Mesenchymal stem cell (in vitro differentiated cells and primary cell): ENCODE results near the gene PAOX.
"Not testable (repeated sequence)": the region's sequence is repeated elsewhere in the genome, so short reads cannot be mapped to it uniquely, and the experiment has no call there.

Experiments used
- DNase-seq: peaks from one replicate; pipeline ENCODE4 v3.0.0-alpha.2; 2013
- H2AFZ ChIP-seq: one replicate; pipeline ENCODE4 v1.6.1; 2013; ENCODE audit warnings: low read depth, mild to moderate bottlenecking, control low read depth, inconsistent platforms, low read length, moderate library complexity
- H2AK5ac ChIP-seq: 2 replicates; pipeline ENCODE4 v1.6.1; 2013; ENCODE audit warnings: low read length, moderate library complexity, mild to moderate bottlenecking, inconsistent platforms; ENCODE audit not compliant: severe bottlenecking
- H2BK120ac ChIP-seq: one replicate; pipeline ENCODE4 v1.6.1; 2013; ENCODE audit warnings: low read depth, mild to moderate bottlenecking, inconsistent platforms, low read length, moderate library complexity
- H2BK12ac ChIP-seq, 2 experiments: one replicate each; pipeline ENCODE4 v1.6.1; 2013; ENCODE audit warnings: inconsistent platforms in 2 of 2, low read length in 2 of 2, mild to moderate bottlenecking in 2 of 2, moderate library complexity in 2 of 2, control low read depth in 1 of 2
- H2BK15ac ChIP-seq: one replicate; pipeline ENCODE4 v1.6.1; 2013; ENCODE audit warnings: mild to moderate bottlenecking, low read depth, inconsistent platforms; ENCODE audit not compliant: poor library complexity, severe bottlenecking
- H2BK5ac ChIP-seq: 2 replicates; pipeline ENCODE4 v1.6.1; 2013; ENCODE audit warnings: low read depth, mild to moderate bottlenecking, low read length, control low read depth, inconsistent platforms; ENCODE audit not compliant: poor library complexity, severe bottlenecking
- H3K14ac ChIP-seq, 2 experiments: one replicate each; pipeline ENCODE4 v1.6.1; 2013; ENCODE audit warnings: inconsistent platforms in 2 of 2, low read length in 2 of 2, control low read depth in 1 of 2, mild to moderate bottlenecking in 1 of 2, moderate library complexity in 1 of 2
- H3K18ac ChIP-seq, 2 experiments: one replicate each; pipeline ENCODE4 v1.6.1; 2013; ENCODE audit warnings: inconsistent platforms in 2 of 2, low read length in 2 of 2, control low read depth in 1 of 2, low read depth in 1 of 2, mild to moderate bottlenecking in 1 of 2
- H3K23ac ChIP-seq, 2 experiments: one replicate each; pipeline ENCODE4 v1.6.1; 2013; ENCODE audit warnings: inconsistent platforms in 2 of 2, low read length in 2 of 2, mild to moderate bottlenecking in 2 of 2, moderate library complexity in 2 of 2, control low read depth in 1 of 2
- H3K27ac ChIP-seq: 2 replicates; pipeline ENCODE4 v1.5.1; 2013; ENCODE audit warnings: mild to moderate bottlenecking, moderate library complexity, low read length, control low read depth, inconsistent platforms; ENCODE audit not compliant: poor library complexity, severe bottlenecking
- H3K27me3 ChIP-seq, 2 experiments: 2 replicates each; pipeline versions ENCODE4 v1.6.1 to v1.7.0; 2013; ENCODE audit warnings: low read length in 2 of 2, mild to moderate bottlenecking in 2 of 2, moderate library complexity in 2 of 2, control low read depth in 1 of 2, inconsistent platforms in 1 of 2; ENCODE audit not compliant: control insufficient read depth in 1 of 2, insufficient read depth in 1 of 2
- H3K36me3 ChIP-seq, 2 experiments: 2 replicates each; pipeline versions ENCODE4 v1.6.1 to v1.7.0; 2013; ENCODE audit warnings: low read length in 2 of 2, control low read depth in 1 of 2, inconsistent platforms in 1 of 2, low read depth in 1 of 2, mild to moderate bottlenecking in 1 of 2; ENCODE audit not compliant: insufficient read depth in 2 of 2, control insufficient read depth in 1 of 2
- H3K4ac ChIP-seq, 2 experiments: one replicate each; pipeline ENCODE4 v1.6.1; 2013; ENCODE audit warnings: inconsistent platforms in 2 of 2, low read length in 2 of 2, mild to moderate bottlenecking in 2 of 2, moderate library complexity in 2 of 2, control low read depth in 1 of 2, low read depth in 1 of 2
- H3K4me1 ChIP-seq: 2 replicates; pipeline ENCODE4 v1.6.1; 2013; ENCODE audit warnings: low read depth, low read length, control low read depth; ENCODE audit not compliant: control insufficient read depth, insufficient read depth
- H3K4me2 ChIP-seq: 2 replicates; pipeline ENCODE4 v1.6.1; 2013; ENCODE audit warnings: low read length, mild to moderate bottlenecking, inconsistent platforms; ENCODE audit not compliant: poor library complexity, severe bottlenecking
- H3K4me3 ChIP-seq, 2 experiments: 2 replicates each; pipeline versions ENCODE4 v1.5.1 to v1.7.0; 2013; ENCODE audit warnings: low read length in 2 of 2, mild to moderate bottlenecking in 2 of 2, control low read depth in 1 of 2, low read depth in 1 of 2; ENCODE audit not compliant: insufficient read depth in 1 of 2
- H3K79me1 ChIP-seq: replicated peaks from 2 replicates; pipeline ENCODE4 v1.6.1; 2013; ENCODE audit warnings: mild to moderate bottlenecking, control low read depth, low read length, inconsistent platforms; ENCODE audit not compliant: poor library complexity, severe bottlenecking
- H3K9ac ChIP-seq: 2 replicates; pipeline ENCODE4 v1.7.0; 2013; ENCODE audit warnings: mild to moderate bottlenecking, low read length, moderate library complexity
- H3K9me3 ChIP-seq: 2 replicates; pipeline ENCODE4 v1.7.0; 2013; ENCODE audit warnings: mild to moderate bottlenecking, low read length; ENCODE audit not compliant: control insufficient read depth
- H4K8ac ChIP-seq: one replicate; pipeline ENCODE4 v1.6.1; 2013; ENCODE audit warnings: inconsistent platforms, mild to moderate bottlenecking, low read length, moderate library complexity
- H4K91ac ChIP-seq: one replicate; pipeline ENCODE4 v1.6.1; 2013; ENCODE audit warnings: mild to moderate bottlenecking, low read length, inconsistent platforms
- WGBS: methylation state at CpG from one replicate; pipeline ENCODE4 v1.1.7; 2013; ENCODE audit warnings: mixed read lengths; 5-methylcytosine and 5-hydroxymethylcytosine counted together

The PAOX gene

GRCh38 chr10:133422807-133423771, 44.0 kb downstream of the PAOX start:
- Histone ChIP-seq H3K27ac (no peak overlapping the region), H3K4ac (no peak overlapping the region), H3K27me3 (peaks cover 0 to 4% of the 10 kb centered on the region in 2 experiments), H3K4me2 (peak overlapping the region; percentile 27), H3K23ac (no peak overlapping the region), H2AK5ac (no peak overlapping the region), H3K9me3 (no peaks in the 10 kb centered on the region), H2BK15ac (no peak overlapping the region), H3K36me3 (peaks cover 32 to 48% of the 10 kb centered on the region in 2 experiments), H3K79me1 (peaks cover 25% of the 10 kb centered on the region), H2BK5ac (no peak overlapping the region), H3K18ac (no peak overlapping the region), H4K8ac (no peak overlapping the region), H4K91ac (no peak overlapping the region), H2BK12ac (no peak overlapping the region), H3K14ac (no peak overlapping the region), H3K4me3 (no peak overlapping the region), H3K9ac (no peak overlapping the region), H2AFZ (no peak overlapping the region), H2BK120ac (no peak overlapping the region), H3K4me1 (peaks cover 20% of the 10 kb centered on the region)
- 29% methylated on average over 78 of the region's 88 CpGs for WGBS
- DNase-seq, result no peak

- not testable (repeated sequence) for H3K14ac ChIP-seq, H3K4me3 ChIP-seq, H2AK5ac ChIP-seq, H2BK120ac ChIP-seq, DNase-seq, H3K4ac ChIP-seq, H4K91ac ChIP-seq, H3K27me3 ChIP-seq, H2BK12ac ChIP-seq, H4K8ac ChIP-seq, H3K18ac ChIP-seq, H2AFZ ChIP-seq, H3K4me2 ChIP-seq, H2BK15ac ChIP-seq, H3K23ac ChIP-seq, H3K27ac ChIP-seq, H2BK5ac ChIP-seq, H3K9me3 ChIP-seq, H3K9ac ChIP-seq
- Histone ChIP-seq H3K36me3 (peaks cover 24 to 38% of the 10 kb centered on the region in 2 experiments), H3K4me1 (peaks cover 20% of the 10 kb centered on the region), H3K79me1 (peaks cover 16% of the 10 kb centered on the region)
- no CpG with 5 or more reads among the region's 46 CpGs for WGBS
Measured at GRCh38 chr10:133424102-133424501, 45.0 kb downstream of the PAOX start.

DNA sequence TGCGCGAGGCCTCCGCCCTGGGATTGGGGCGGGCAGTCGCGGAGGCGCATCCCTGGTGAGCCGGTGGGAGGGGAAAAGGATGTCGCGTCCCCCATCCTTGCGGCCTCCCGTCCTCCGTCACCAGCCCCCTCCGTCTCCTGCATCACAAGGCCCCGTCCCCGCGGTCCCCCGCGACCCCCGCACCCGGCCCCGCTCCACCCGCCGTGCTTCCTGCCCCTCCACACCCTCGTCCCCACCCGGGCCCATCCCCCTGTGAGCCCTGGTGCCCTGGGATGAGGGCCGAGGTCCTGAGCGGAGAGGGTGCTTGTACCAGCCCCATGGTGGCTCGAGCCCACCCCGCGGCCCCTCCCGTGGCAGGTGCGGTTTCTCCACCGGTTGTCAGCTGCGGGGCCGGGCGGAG, 45.5 kb downstream of the PAOX start, which contains the start of gene SPRN:
SPRN (minus strand) TSS at position 25 of the 400 bp plus-strand sequence. CDS start 944 bp downstream, outside the sequence.
- Histone ChIP-seq H3K4me1 (peaks cover 20% of the 10 kb centered on the region), H3K36me3 (peaks cover 19 to 33% of the 10 kb centered on the region in 2 experiments), H3K4me2 (peak within 1 kb of the TSS; percentile 27), H3K79me1 (peaks cover 12% of the 10 kb centered on the region)
- DNase-seq, H2BK12ac ChIP-seq, H3K4me3 ChIP-seq, H2AK5ac ChIP-seq, H3K27ac ChIP-seq, H2BK5ac ChIP-seq, H3K18ac ChIP-seq, H3K9ac ChIP-seq, H3K23ac ChIP-seq, H4K91ac ChIP-seq, H4K8ac ChIP-seq, H3K4ac ChIP-seq, H3K14ac ChIP-seq, H2BK120ac ChIP-seq, H2BK15ac ChIP-seq, H3K27me3 ChIP-seq, H2AFZ ChIP-seq, H3K9me3 ChIP-seq: not testable (repeated sequence)
- no CpG with 5 or more reads among the region's 37 CpGs for WGBS

DNA sequence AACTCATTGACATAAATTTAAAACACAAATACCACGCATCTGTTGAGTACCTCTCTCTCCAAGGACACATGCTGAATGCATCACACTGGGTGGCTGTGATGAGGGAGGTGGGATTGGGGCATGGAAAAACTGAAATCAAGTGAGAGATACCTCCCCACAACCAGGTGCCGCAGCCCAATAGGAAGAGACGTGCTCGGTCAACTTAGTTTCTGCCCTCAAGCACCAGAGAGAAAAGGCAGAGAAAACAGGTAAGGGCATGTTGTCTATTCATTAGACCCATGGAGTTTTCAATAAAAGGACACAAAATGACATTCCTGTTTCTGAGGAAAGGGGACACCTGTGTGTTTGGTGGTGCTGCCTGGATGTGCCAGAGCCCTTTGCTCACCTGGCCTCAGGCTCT, 50.5 kb downstream of the PAOX start:
- H3K9ac ChIP-seq, H2BK12ac ChIP-seq, H2AK5ac ChIP-seq, H3K4me2 ChIP-seq, H3K4me1 ChIP-seq, H3K4ac ChIP-seq, H3K27ac ChIP-seq, H2BK5ac ChIP-seq, H3K79me1 ChIP-seq, H3K36me3 ChIP-seq, H3K23ac ChIP-seq, H4K91ac ChIP-seq, H2BK120ac ChIP-seq, H3K9me3 ChIP-seq, H2AFZ ChIP-seq, H3K27me3 ChIP-seq, DNase-seq, H2BK15ac ChIP-seq, H3K4me3 ChIP-seq, H3K18ac ChIP-seq, H3K14ac ChIP-seq, H4K8ac ChIP-seq: not testable (repeated sequence)
- WGBS, result no CpG with 5 or more reads among the region's 4 CpGs
